Measurements from ENCODE around the gene FAM72A. TPM values are rescaled to one million over a fixed set of nuclear protein-coding genes. Genes with fewer than 3 reads are reported as not detected.
A peak's percentile ranks its signal among the peaks of the same experiment; 100 is the strongest.
"Not testable (repeated sequence)": the region's sequence is repeated elsewhere in the genome, so short reads cannot be mapped to it uniquely, and the experiment has no call there.

Gene FAM72A
- polyA plus RNA-seq, 1 donor (not counting 4 experiments of a cell fraction or from before 2014, with no cell fraction given) = 6.5 TPM

- H3K4me1 ChIP-seq (ENCODE audit: control insufficient read depth, extremely low read depth, insufficient read depth, low read length); H3K9ac ChIP-seq (ENCODE audit: control insufficient read depth, extremely low read depth, insufficient read depth, low read length); H3K4me3 ChIP-seq (ENCODE audit: control insufficient read depth in 2 of 3, extremely low read depth in 1 of 3, insufficient read depth in 2 of 3, low read depth in 1 of 3, low read length in 3 of 3); H3K4me2 ChIP-seq (ENCODE audit: control insufficient read depth, extremely low read depth, insufficient read depth, low read depth, low read length); DNase-seq (ENCODE audit: low read depth, low spot score); H4K20me1 ChIP-seq (ENCODE audit: control insufficient read depth, extremely low read depth, insufficient read depth, low read length); H3K27ac ChIP-seq (ENCODE audit: control insufficient read depth, insufficient read depth, low read length); FAIRE-seq; H3K9me1 ChIP-seq (ENCODE audit: control insufficient read depth, extremely low read depth, insufficient read depth, low read length); dilution Hi-C loops (cut with MboI; ENCODE audit: extremely low pct_ligation_motif_present, low sequenced_read_pairs); H2AFZ ChIP-seq (ENCODE audit: control insufficient read depth, low read length); H3K79me2 ChIP-seq (ENCODE audit: control insufficient read depth, insufficient read depth, low read length); H3K36me3 ChIP-seq (ENCODE audit: control insufficient read depth in 2 of 2, extremely low read depth in 1 of 2, insufficient read depth in 2 of 2, low read length in 2 of 2); H3K9me3 ChIP-seq (ENCODE audit: control insufficient read depth, low read depth, low read length); H3K27me3 ChIP-seq (ENCODE audit: control insufficient read depth, extremely low read depth, insufficient read depth, low read length): not testable (repeated sequence)
Measured at GRCh38 chr1:206231989-206232388, 29.4 kb upstream of the FAM72A start.

GRCh38 chr1:206229286-206229685, 26.6 kb upstream of the FAM72A start:
- dilution Hi-C loops (cut with MboI; ENCODE audit: extremely low pct_ligation_motif_present, low sequenced_read_pairs); H3K27ac ChIP-seq (ENCODE audit: control insufficient read depth, insufficient read depth, low read length); H2AFZ ChIP-seq (ENCODE audit: control insufficient read depth, low read length); H3K4me1 ChIP-seq (ENCODE audit: control insufficient read depth, extremely low read depth, insufficient read depth, low read length); H3K4me3 ChIP-seq (ENCODE audit: control insufficient read depth in 2 of 3, extremely low read depth in 1 of 3, insufficient read depth in 2 of 3, low read depth in 1 of 3, low read length in 3 of 3); H3K27me3 ChIP-seq (ENCODE audit: control insufficient read depth, extremely low read depth, insufficient read depth, low read length); H3K79me2 ChIP-seq (ENCODE audit: control insufficient read depth, insufficient read depth, low read length); H3K36me3 ChIP-seq (ENCODE audit: control insufficient read depth in 2 of 2, extremely low read depth in 1 of 2, insufficient read depth in 2 of 2, low read length in 2 of 2); H3K9ac ChIP-seq (ENCODE audit: control insufficient read depth, extremely low read depth, insufficient read depth, low read length); FAIRE-seq; H4K20me1 ChIP-seq (ENCODE audit: control insufficient read depth, extremely low read depth, insufficient read depth, low read length); H3K9me3 ChIP-seq (ENCODE audit: control insufficient read depth, low read depth, low read length); H3K9me1 ChIP-seq (ENCODE audit: control insufficient read depth, extremely low read depth, insufficient read depth, low read length); DNase-seq (ENCODE audit: low read depth, low spot score): not testable (repeated sequence)
- H3K4me2 ChIP-seq (ENCODE audit: control insufficient read depth, extremely low read depth, insufficient read depth, low read depth, low read length) = peak overlapping the region; percentile 10

GRCh38 chr1:206226886-206227285, 24.2 kb upstream of the FAM72A start:
- H3K4me3 ChIP-seq (ENCODE audit: control insufficient read depth in 2 of 3, extremely low read depth in 1 of 3, insufficient read depth in 2 of 3, low read depth in 1 of 3, low read length in 3 of 3); H3K9me3 ChIP-seq (ENCODE audit: control insufficient read depth, low read depth, low read length); H3K27ac ChIP-seq (ENCODE audit: control insufficient read depth, insufficient read depth, low read length); H3K27me3 ChIP-seq (ENCODE audit: control insufficient read depth, extremely low read depth, insufficient read depth, low read length); H3K79me2 ChIP-seq (ENCODE audit: control insufficient read depth, insufficient read depth, low read length); dilution Hi-C loops (cut with MboI; ENCODE audit: extremely low pct_ligation_motif_present, low sequenced_read_pairs); DNase-seq (ENCODE audit: low read depth, low spot score); FAIRE-seq; H3K4me2 ChIP-seq (ENCODE audit: control insufficient read depth, extremely low read depth, insufficient read depth, low read depth, low read length); H3K9ac ChIP-seq (ENCODE audit: control insufficient read depth, extremely low read depth, insufficient read depth, low read length); H4K20me1 ChIP-seq (ENCODE audit: control insufficient read depth, extremely low read depth, insufficient read depth, low read length); H2AFZ ChIP-seq (ENCODE audit: control insufficient read depth, low read length); H3K4me1 ChIP-seq (ENCODE audit: control insufficient read depth, extremely low read depth, insufficient read depth, low read length); H3K9me1 ChIP-seq (ENCODE audit: control insufficient read depth, extremely low read depth, insufficient read depth, low read length); H3K36me3 ChIP-seq (ENCODE audit: control insufficient read depth in 2 of 2, extremely low read depth in 1 of 2, insufficient read depth in 2 of 2, low read length in 2 of 2): not testable (repeated sequence)

- dilution Hi-C loops (cut with MboI; ENCODE audit: extremely low pct_ligation_motif_present, low sequenced_read_pairs); H3K36me3 ChIP-seq (ENCODE audit: control insufficient read depth in 2 of 2, extremely low read depth in 1 of 2, insufficient read depth in 2 of 2, low read length in 2 of 2); H4K20me1 ChIP-seq (ENCODE audit: control insufficient read depth, extremely low read depth, insufficient read depth, low read length); H3K79me2 ChIP-seq (ENCODE audit: control insufficient read depth, insufficient read depth, low read length); H2AFZ ChIP-seq (ENCODE audit: control insufficient read depth, low read length); DNase-seq (ENCODE audit: low read depth, low spot score); H3K4me3 ChIP-seq (ENCODE audit: control insufficient read depth in 2 of 3, extremely low read depth in 1 of 3, insufficient read depth in 2 of 3, low read depth in 1 of 3, low read length in 3 of 3); H3K4me2 ChIP-seq (ENCODE audit: control insufficient read depth, extremely low read depth, insufficient read depth, low read depth, low read length); FAIRE-seq; H3K27me3 ChIP-seq (ENCODE audit: control insufficient read depth, extremely low read depth, insufficient read depth, low read length); H3K4me1 ChIP-seq (ENCODE audit: control insufficient read depth, extremely low read depth, insufficient read depth, low read length); H3K27ac ChIP-seq (ENCODE audit: control insufficient read depth, insufficient read depth, low read length); H3K9ac ChIP-seq (ENCODE audit: control insufficient read depth, extremely low read depth, insufficient read depth, low read length); H3K9me3 ChIP-seq (ENCODE audit: control insufficient read depth, low read depth, low read length); H3K9me1 ChIP-seq (ENCODE audit: control insufficient read depth, extremely low read depth, insufficient read depth, low read length): not testable (repeated sequence)
Measured at GRCh38 chr1:206225386-206225785, 22.7 kb upstream of the FAM72A start.

GRCh38 chr1:206224190-206224776, 21.6 kb upstream of the FAM72A start:
- peak overlapping the region; percentile 36 for H3K27ac ChIP-seq (ENCODE audit: control insufficient read depth, insufficient read depth, low read length)
- H3K4me1 ChIP-seq (ENCODE audit: control insufficient read depth, extremely low read depth, insufficient read depth, low read length); H3K36me3 ChIP-seq (ENCODE audit: control insufficient read depth in 2 of 2, extremely low read depth in 1 of 2, insufficient read depth in 2 of 2, low read length in 2 of 2); H3K9me1 ChIP-seq (ENCODE audit: control insufficient read depth, extremely low read depth, insufficient read depth, low read length); H3K27me3 ChIP-seq (ENCODE audit: control insufficient read depth, extremely low read depth, insufficient read depth, low read length); dilution Hi-C loops (cut with MboI; ENCODE audit: extremely low pct_ligation_motif_present, low sequenced_read_pairs); H3K4me3 ChIP-seq (ENCODE audit: control insufficient read depth in 2 of 3, extremely low read depth in 1 of 3, insufficient read depth in 2 of 3, low read depth in 1 of 3, low read length in 3 of 3); H3K9ac ChIP-seq (ENCODE audit: control insufficient read depth, extremely low read depth, insufficient read depth, low read length); H4K20me1 ChIP-seq (ENCODE audit: control insufficient read depth, extremely low read depth, insufficient read depth, low read length); H3K79me2 ChIP-seq (ENCODE audit: control insufficient read depth, insufficient read depth, low read length); H3K9me3 ChIP-seq (ENCODE audit: control insufficient read depth, low read depth, low read length); DNase-seq (ENCODE audit: low read depth, low spot score); FAIRE-seq; H3K4me2 ChIP-seq (ENCODE audit: control insufficient read depth, extremely low read depth, insufficient read depth, low read depth, low read length); H2AFZ ChIP-seq (ENCODE audit: control insufficient read depth, low read length): not testable (repeated sequence)
